Activated CD4-positive, CD25-positive, alpha-beta regulatory T cell (primary cell): ENCODE measurements around the gene CCDC18.

Source experiments
- DNase-seq, 4 experiments: peaks; one replicate each; lab custom pipeline; 2025; lab: John Stamatoyannopoulos, UW

The CCDC18 gene

GRCh38 chr1:93317207-93317606 lies 136.7 kb downstream of the CCDC18 start:
- no peak for DNase-seq

GRCh38 chr1:93317943-93318342 lies 137.4 kb downstream of the CCDC18 start:
- no peak for DNase-seq

- no peak for DNase-seq
Measured at GRCh38 chr1:93321720-93322119, 141.2 kb downstream of the CCDC18 start.

GRCh38 chr1:93322349-93322748 lies 141.8 kb downstream of the CCDC18 start:
- DNase-seq, result no peak

GRCh38 chr1:93323185-93323820 lies 142.8 kb downstream of the CCDC18 start:
- no peak for DNase-seq

GRCh38 chr1:93324486-93325464 lies 144.3 kb downstream of the CCDC18 start:
- DNase-seq, result no peak
